ENCODE results near the gene CCN6. TPM values are rescaled to one million over a fixed set of nuclear protein-coding genes. Genes with fewer than 3 reads are reported as not detected.

The CCN6 gene
- total RNA-seq, 2 donors from 2014 or later: not detected

Other genes with a start within 250 kb of the CCN6 start
- gene FYN, start 180.7 kb upstream of the CCN6 start, total RNA-seq: 100 to 1,000 TPM; 273 to 443 TPM
- gene TUBE1, start 33.4 kb downstream of the CCN6 start, total RNA-seq: 10 to 100 TPM; 26.4 to 28.4 TPM
- 1 to 10 TPM; 2.7 to 5.3 TPM for gene FAM229B, start 33.5 kb downstream of the CCN6 start, total RNA-seq
- not detected for gene LAMA4, start 200.5 kb downstream of the CCN6 start, total RNA-seq

Data from natural killer cell treated with Interleukin-12 subunit alpha and Interleukin-12 subunit beta and Interleukin-15 and Interleukin-18, amount 100 ng/mL, for 72 hours (primary cell).